Ovary (tissue), 3 donors: Measurements from ENCODE around the gene CAPN15.

Experiments used
- CTCF ChIP-seq, 3 donors: fragments of 450-650 bp in 2 of 3; fragments of 200-600 bp in 1 of 3; IDR thresholded peaks; one replicate each; pipeline versions ENCODE4 v1.5.1 to v1.8.0; 2016 to 2022; ENCODE audit warnings: antibody characterized with exemption in 3 of 3, mild to moderate bottlenecking in 1 of 3
- POLR2A ChIP-seq: fragments of 450-650 bp; IDR thresholded peaks from one replicate; pipeline ENCODE4 v1.6.1; 2017; ENCODE audit warnings: antibody characterized with exemption, mild to moderate bottlenecking, moderate library complexity
- donor health status: DM: no; HTN: no; CAD: no.

- no peak for TF ChIP-seq CTCF (IDR thresholded peaks at IDR 0.05)
- TF ChIP-seq POLR2A: no peak
These were observed 58.6 kb downstream of the CAPN15 start for GRCh38 chr16:586047-586644.
